ENCODE measurements around the gene RALY.
"Not testable (repeated sequence)": the region's sequence is repeated elsewhere in the genome, so short reads cannot be mapped to it uniquely, and the experiment has no call there.

The RALY gene

GRCh38 chr20:34015401-34016335, 22.0 kb downstream of the RALY start:
- DNase-seq (ENCODE audit: low read depth, low spot score) = no peak

- no peak for DNase-seq (ENCODE audit: low read depth, low spot score)
These were observed 23.0 kb downstream of the RALY start for GRCh38 chr20:34016736-34017135.

- DNase-seq (ENCODE audit: low read depth, low spot score) = peak; percentile 83
These were observed 23.9 kb downstream of the RALY start for GRCh38 chr20:34017610-34018009.

GRCh38 chr20:34018166-34018565, 24.5 kb downstream of the RALY start:
- peak; percentile 38 for DNase-seq (ENCODE audit: low read depth, low spot score)

- no peak for DNase-seq (ENCODE audit: low read depth, low spot score)
These were observed 28.6 kb downstream of the RALY start for GRCh38 chr20:34022151-34022838.

- DNase-seq (ENCODE audit: low read depth, low spot score) = no peak
These were observed 29.1 kb downstream of the RALY start for GRCh38 chr20:34022839-34023234.

- no peak for DNase-seq (ENCODE audit: low read depth, low spot score)
These were observed 30.4 kb downstream of the RALY start for GRCh38 chr20:34023937-34024722.

- DNase-seq (ENCODE audit: low read depth, low spot score) = no peak
These were observed 31.1 kb downstream of the RALY start for GRCh38 chr20:34024723-34025351.

GRCh38 chr20:34028013-34028412, 34.3 kb downstream of the RALY start:
- not testable (repeated sequence) for DNase-seq (ENCODE audit: low read depth, low spot score)

GRCh38 chr20:34029415-34029814, 35.7 kb downstream of the RALY start:
- DNase-seq (ENCODE audit: low read depth, low spot score) = no peak

GRCh38 chr20:34030456-34030855, 36.7 kb downstream of the RALY start:
- no peak for DNase-seq (ENCODE audit: low read depth, low spot score)

GRCh38 chr20:34033903-34034302, 40.2 kb downstream of the RALY start:
- DNase-seq (ENCODE audit: low read depth, low spot score) = no peak

- DNase-seq (ENCODE audit: low read depth, low spot score) = no peak
These were observed 43.4 kb downstream of the RALY start for GRCh38 chr20:34037121-34037520.

GRCh38 chr20:34037767-34038166, 44.1 kb downstream of the RALY start:
- no peak for DNase-seq (ENCODE audit: low read depth, low spot score)

GRCh38 chr20:34040300-34040995, 46.7 kb downstream of the RALY start:
- DNase-seq (ENCODE audit: low read depth, low spot score) = no peak

GRCh38 chr20:34041226-34041625, 47.5 kb downstream of the RALY start:
- DNase-seq (ENCODE audit: low read depth, low spot score) = no peak

- DNase-seq (ENCODE audit: low read depth, low spot score) = no peak
These were observed 48.6 kb downstream of the RALY start for GRCh38 chr20:34042262-34042661.

- no peak for DNase-seq (ENCODE audit: low read depth, low spot score)
These were observed 49.3 kb downstream of the RALY start for GRCh38 chr20:34043025-34043424.

- no peak for DNase-seq (ENCODE audit: low read depth, low spot score)
These were observed 51.6 kb downstream of the RALY start for GRCh38 chr20:34045294-34045693.

- no peak for DNase-seq (ENCODE audit: low read depth, low spot score)
These were observed 52.4 kb downstream of the RALY start for GRCh38 chr20:34045930-34046725.
